ENCODE measurements around the gene GIPC3. TPM values are rescaled to one million over a fixed set of nuclear protein-coding genes. Genes with fewer than 3 reads are reported as not detected.

Gene GIPC3
- total RNA-seq, 2 donors from 2014 or later, result 0.36 to 1.9 TPM

DNA sequence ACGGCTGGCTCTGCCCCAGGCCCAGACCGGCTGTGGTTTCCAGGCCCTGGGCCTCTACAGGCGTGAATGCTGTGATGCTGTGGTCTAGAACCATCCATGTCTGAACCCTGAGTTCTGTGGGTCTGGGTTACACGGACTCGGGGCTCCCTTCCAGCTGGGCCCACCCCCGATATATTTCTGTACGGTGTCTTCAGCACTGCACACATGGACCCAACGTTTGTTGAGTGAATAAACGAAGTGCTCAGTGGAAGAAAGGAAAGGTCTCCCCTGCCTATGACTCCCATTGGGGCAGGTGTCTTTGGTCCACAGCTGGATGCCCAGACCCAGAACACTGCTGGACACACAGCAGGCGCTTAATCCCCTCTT, 39.6 kb upstream of the GIPC3 start:
- Histone ChIP-seq H3K4me1 (replicated peaks) (no peaks in the 10 kb centered on the region), H3K9me3 (no peaks in the 10 kb centered on the region), H3K36me3 (no peaks in the 10 kb centered on the region), H3K4me3 (no peak overlapping the region), H3K27ac (no peak overlapping the region), H3K27me3 (replicated peaks; ENCODE audit: insufficient read depth) (no peaks in the 10 kb centered on the region)
- 73% methylated on average over 10 of the region's 10 CpGs for WGBS
- intact Hi-C loops (cut with DNase I), result loop anchor here (5.0 kb wide), 1 partner anchor 72 kb away; no protein-coding TSS in a partner anchor
- TF ChIP-seq POLR2A (IDR thresholded peaks at IDR 0.05) (no peak), CTCF (IDR thresholded peaks at IDR 0.05) (no peak), POLR2AphosphoS5 (IDR thresholded peaks at IDR 0.05) (no peak)
- no peak for DNase-seq (ENCODE audit: low spot score)

DNA sequence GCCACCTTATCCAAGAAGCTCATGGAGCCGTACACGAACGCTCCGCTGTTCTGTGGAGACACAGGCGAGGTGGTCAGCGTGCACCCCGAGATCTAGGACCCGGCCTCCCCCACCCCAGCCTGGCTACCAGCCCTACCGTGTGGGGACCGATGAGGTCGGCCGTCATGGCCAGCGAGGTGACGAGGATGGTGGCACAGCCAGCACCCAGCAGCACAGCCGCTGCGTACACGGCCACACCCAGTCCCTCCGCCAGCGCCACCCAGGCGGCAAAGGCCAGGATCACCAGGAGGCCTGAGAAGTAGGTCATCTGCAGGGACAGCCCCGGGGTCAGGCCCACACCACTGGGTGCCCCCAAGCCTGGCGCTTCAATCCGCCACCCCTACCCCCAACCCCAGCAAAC, 39.2 kb upstream of the GIPC3 start:
- WGBS, result 91% methylated on average over 11 of the region's 23 CpGs
- no peaks in the 10 kb centered on the region for H3K27me3 ChIP-seq (replicated peaks; ENCODE audit: insufficient read depth)
- no peak overlapping the region for H3K27ac ChIP-seq
- H3K9me3 ChIP-seq, result no peaks in the 10 kb centered on the region
- no peaks in the 10 kb centered on the region for H3K4me1 ChIP-seq (replicated peaks)
- H3K36me3 ChIP-seq, result no peaks in the 10 kb centered on the region
- intact Hi-C loops (cut with DNase I), result loop anchor here (5.0 kb wide), 1 partner anchor 71 kb away; no protein-coding TSS in a partner anchor
- H3K4me3 ChIP-seq, result no peak overlapping the region
- no peak for DNase-seq (ENCODE audit: low spot score)
- TF ChIP-seq POLR2A (IDR thresholded peaks at IDR 0.05), result no peak
- no peak for TF ChIP-seq POLR2AphosphoS5 (IDR thresholded peaks at IDR 0.05)
- TF ChIP-seq CTCF (IDR thresholded peaks at IDR 0.05), result no peak

DNA sequence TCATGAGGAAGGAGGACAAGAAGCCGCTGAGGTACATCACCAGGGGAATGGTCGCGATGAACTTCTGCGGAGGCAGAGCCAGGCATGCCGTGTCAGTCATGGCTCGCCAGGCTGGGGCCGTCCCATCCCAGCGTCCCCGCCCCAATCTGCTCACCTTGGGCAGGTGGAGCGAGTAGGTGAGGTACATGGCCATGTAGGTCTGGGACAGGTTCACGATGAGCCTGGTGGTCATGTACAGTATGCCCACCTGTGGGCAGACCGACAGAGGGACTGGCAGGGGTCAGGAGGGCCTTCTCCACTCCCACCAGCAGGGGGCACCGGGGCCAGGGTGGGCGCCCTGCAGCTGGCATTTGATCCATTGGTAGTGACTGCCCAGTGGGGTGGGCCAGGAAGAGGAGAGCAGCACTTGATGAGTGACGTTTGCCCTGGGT, 38.0 kb upstream of the GIPC3 start:
- Histone ChIP-seq H3K4me1 (replicated peaks) (no peaks in the 10 kb centered on the region), H3K27ac (no peak overlapping the region), H3K36me3 (no peaks in the 10 kb centered on the region), H3K9me3 (no peaks in the 10 kb centered on the region), H3K4me3 (no peak overlapping the region), H3K27me3 (replicated peaks; ENCODE audit: insufficient read depth) (no peaks in the 10 kb centered on the region)
- DNase-seq (ENCODE audit: low spot score), result no peak
- 88% methylated on average over 15 of the region's 15 CpGs for WGBS
- TF ChIP-seq CTCF (IDR thresholded peaks at IDR 0.05), result peak in 3 of 4 experiments; percentile 11 to 30 (median 15)
- TF ChIP-seq POLR2A (IDR thresholded peaks at IDR 0.05), result no peak
- intact Hi-C loops (cut with DNase I), result loop anchor here (5.0 kb wide), 1 partner anchor 70 kb away; no protein-coding TSS in a partner anchor

DNA sequence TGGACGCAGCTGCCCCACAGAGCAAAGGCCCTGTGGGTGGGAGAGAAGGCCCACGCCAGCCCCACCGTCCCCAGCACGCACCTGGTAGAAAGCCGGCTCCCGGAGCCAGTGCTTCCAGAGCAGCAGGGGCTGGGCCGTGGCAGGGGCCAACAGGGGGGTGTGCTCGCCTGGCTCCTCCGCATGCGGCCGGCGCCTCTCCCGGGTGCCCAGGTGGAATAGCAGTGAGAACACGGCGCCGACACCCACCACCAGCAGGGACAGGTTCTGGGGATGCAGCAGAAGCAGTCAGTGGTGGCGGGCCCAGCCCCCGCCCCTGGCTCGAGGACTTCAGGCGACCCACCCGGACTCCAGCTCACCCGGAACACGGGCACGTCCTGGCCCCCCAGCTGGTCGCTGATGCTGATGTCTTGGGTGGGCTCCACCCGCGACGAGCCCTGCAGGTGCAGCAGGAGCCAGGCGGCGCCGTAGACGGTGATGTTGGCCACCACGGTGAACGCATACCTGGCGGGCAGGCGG, 37.5 kb upstream of the GIPC3 start:
- no peaks in the 10 kb centered on the region for H3K36me3 ChIP-seq
- intact Hi-C loops (cut with DNase I), result loop anchor here (5.0 kb wide), 1 partner anchor 69 kb away; no protein-coding TSS in a partner anchor
- TF ChIP-seq CTCF (IDR thresholded peaks at IDR 0.05) (no peak), POLR2A (IDR thresholded peaks at IDR 0.05) (no peak), POLR2AphosphoS5 (IDR thresholded peaks at IDR 0.05) (no peak)
- no peak overlapping the region for H3K27ac ChIP-seq
- DNase-seq (ENCODE audit: low spot score), result no peak
- no peaks in the 10 kb centered on the region for H3K9me3 ChIP-seq
- no peaks in the 10 kb centered on the region for H3K27me3 ChIP-seq (replicated peaks; ENCODE audit: insufficient read depth)
- WGBS, result 82% methylated on average over 27 of the region's 36 CpGs
- no peak overlapping the region for H3K4me3 ChIP-seq
- H3K4me1 ChIP-seq (replicated peaks), result no peaks in the 10 kb centered on the region

DNA sequence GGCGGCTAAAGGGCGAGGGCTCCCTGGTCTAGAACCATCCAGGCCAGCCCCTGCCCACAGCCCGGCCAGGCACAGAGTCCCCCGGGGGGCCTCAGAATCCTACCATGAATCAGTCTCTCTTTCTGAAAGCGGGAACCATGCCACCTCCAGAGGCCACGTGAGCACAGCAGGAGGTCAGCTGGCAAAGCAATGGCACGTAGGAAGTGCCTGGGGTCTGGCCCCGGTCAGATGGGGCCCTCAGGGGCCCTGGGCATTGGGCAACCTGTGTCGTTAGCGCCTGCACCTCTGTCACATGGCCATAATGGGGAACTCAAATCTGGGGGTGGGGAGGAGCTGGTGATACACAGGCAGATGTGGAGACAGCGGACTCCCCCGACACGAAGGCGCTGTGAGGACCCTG, 36.7 kb upstream of the GIPC3 start:
- no peak overlapping the region for H3K27ac ChIP-seq
- no peak for DNase-seq (ENCODE audit: low spot score)
- H3K4me1 ChIP-seq (replicated peaks), result no peaks in the 10 kb centered on the region
- intact Hi-C loops (cut with DNase I), result loop anchor here (5.0 kb wide), 1 partner anchor 69 kb away; no protein-coding TSS in a partner anchor
- TF ChIP-seq CTCF (IDR thresholded peaks at IDR 0.05), result no peak
- TF ChIP-seq POLR2AphosphoS5 (IDR thresholded peaks at IDR 0.05), result no peak
- no peak for TF ChIP-seq POLR2A (IDR thresholded peaks at IDR 0.05)
- no peaks in the 10 kb centered on the region for H3K27me3 ChIP-seq (replicated peaks; ENCODE audit: insufficient read depth)
- no peaks in the 10 kb centered on the region for H3K9me3 ChIP-seq
- WGBS, result 78% methylated on average over 12 of the region's 14 CpGs
- no peak overlapping the region for H3K4me3 ChIP-seq
- H3K36me3 ChIP-seq, result no peaks in the 10 kb centered on the region

Measured in prostate gland (tissue), 2 donors.